NOMO-1 treated with dmso at 0.1 percent for 144 hours (cell line): Measurements from ENCODE around the gene GRB7.
"Not testable (repeated sequence)": the region's sequence is repeated elsewhere in the genome, so short reads cannot be mapped to it uniquely, and the experiment has no call there.

ENCODE experiments used
- DNase-seq: peaks from one replicate; lab custom pipeline; 2025; ENCODE audit not compliant: unreplicated experiment; lab: John Stamatoyannopoulos, UW

GRB7 gene

DNA sequence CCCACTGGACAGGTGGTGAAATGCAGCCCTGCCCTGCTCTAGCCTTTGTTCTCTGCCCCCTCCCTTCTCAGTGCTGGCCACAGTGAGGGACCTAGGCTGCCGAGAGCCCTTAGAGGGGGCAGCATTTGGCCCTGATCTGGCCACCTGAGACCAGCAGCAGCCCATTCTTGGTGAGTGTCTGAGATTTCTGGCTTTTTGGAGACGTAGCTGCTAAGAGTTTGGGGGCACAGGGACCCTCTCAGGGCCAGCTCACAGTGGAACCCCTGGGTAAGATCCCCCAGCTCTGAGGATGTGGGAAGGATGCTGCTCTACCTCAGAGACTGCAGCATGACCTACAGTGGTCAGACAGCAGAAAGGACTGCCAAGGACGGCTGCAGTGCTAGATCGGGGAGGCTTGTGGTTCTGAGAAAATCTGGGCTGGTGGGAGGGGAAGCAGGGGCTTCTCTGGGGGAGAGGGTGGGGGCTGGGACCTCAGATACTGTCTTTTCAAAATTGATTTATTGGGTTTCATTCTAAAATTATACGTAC is 13.3 kb downstream of the GRB7 start:
- no peak for DNase-seq

DNA sequence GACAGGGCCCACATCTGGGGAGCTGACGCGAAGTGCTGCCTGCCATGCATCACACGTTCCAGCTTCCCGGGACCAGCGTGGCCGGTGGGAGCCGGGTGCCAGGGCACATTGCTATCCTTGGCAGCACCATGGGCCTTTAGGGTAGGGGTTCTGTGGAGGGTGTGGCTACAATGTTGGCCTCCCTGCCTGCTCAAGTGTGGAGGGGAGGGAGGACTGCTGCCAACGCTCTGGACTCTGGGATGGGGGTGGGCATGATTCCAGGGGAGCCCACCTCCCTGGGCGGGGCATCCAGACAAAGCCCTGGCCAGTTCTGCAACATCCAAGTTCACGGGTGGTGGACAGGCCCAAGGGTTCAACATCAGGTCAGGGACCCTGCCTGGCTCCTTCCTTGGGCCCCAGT is 13.9 kb downstream of the GRB7 start:
- no peak for DNase-seq

DNA sequence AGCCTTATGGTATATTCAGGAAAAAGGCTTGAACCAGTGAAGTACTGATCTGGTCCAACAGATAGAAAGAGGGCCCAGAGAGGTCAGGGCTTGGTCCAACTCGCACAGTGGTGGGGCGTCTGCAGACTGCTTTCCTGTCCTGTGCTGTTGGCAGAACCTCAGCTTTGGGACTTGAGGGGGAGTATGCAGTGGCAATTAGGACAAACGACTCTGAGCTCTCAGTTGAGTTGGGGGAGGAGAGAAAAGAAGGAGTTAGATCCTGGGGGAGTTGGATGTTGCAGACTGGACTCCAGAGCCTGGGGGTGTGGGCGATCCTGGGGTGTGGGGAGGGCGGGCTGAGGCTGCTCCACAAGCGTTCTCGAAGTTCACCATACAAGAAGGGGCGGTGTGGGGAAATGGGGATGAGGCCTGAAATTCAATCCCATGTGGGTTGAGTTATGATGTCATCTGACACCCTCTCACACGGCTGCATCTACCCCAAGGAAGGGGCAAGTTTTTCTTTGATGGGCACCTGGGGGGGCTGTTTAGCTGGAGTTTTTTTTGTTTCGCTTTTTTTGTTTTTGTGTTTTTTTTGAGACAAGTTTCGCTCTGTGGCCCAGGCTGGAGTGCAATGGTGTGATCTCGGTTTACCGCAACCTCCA is 14.6 kb downstream of the GRB7 start:
- DNase-seq: no peak

DNA sequence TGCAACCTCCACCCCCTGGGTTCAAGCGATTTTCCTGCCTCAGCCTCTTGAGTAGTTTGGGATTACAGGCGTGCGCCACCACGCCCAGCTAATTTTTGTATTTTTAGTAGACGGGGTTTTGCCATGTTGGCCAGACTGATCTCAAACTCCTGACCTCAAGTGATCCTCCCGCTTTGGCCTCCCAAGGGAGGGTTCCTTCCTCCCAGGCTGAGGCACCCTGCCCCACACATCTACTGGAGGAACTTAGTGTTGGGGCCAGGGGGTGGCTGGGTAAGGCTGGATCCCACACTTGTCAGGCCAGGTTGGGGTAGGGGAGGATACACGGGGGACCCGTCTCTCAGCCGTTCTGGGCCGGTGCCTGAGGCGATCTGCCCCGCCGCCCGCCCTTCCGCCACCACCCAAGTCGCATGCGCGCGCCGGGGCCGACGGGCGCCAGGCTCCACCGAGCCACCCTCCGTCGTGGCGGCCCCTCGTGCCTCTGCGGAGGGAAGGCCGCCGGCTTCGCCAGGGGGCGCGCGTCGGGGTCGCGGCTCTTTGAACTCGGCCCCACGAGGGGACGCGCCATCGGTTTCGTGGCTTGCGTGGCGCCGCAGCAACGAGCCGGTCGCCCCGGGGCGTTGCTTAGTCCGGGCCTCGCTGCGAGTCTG is 15.9 kb downstream of the GRB7 start:
- no peak for DNase-seq

DNA sequence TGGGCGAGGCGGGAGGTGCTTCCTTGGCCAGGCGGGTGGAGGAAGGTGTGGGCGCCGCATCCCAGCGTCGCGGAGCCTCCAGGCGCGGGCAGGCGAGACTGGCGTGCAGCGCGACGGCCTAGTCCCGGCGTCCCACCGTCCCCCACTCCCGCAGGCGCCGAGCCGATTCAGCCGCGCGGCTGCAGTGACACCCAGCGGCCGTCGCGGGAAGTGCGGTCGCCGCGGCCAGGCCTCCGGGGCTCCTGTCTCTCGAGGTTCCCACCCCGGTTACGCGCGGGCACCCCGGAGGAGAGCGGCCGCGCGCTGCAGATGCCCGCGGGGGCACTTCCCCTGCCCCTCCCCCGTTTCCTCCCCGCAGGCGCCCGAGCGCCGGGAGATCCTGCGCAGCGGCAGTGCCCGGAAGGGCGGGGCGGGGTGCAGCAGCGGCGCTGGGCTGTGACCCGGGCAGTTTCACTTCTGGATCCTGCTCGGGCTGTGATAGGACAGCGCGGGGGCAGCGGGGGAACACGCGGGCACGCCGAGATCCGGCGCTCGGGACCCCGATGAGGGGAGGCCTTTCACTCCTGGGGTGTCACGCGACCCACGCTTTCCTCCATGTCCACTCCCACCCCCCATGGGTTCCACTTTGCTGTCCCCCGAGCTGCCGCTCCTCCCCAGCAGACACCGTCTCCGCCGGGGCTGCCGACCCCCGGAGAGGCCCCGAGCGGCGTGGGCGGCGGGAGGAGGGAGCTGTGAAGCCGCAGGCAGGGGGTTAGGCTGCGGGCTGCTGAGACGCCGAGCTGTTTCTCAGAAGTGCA is 16.6 kb downstream of the GRB7 start:
- DNase-seq: peak; percentile 97

DNA sequence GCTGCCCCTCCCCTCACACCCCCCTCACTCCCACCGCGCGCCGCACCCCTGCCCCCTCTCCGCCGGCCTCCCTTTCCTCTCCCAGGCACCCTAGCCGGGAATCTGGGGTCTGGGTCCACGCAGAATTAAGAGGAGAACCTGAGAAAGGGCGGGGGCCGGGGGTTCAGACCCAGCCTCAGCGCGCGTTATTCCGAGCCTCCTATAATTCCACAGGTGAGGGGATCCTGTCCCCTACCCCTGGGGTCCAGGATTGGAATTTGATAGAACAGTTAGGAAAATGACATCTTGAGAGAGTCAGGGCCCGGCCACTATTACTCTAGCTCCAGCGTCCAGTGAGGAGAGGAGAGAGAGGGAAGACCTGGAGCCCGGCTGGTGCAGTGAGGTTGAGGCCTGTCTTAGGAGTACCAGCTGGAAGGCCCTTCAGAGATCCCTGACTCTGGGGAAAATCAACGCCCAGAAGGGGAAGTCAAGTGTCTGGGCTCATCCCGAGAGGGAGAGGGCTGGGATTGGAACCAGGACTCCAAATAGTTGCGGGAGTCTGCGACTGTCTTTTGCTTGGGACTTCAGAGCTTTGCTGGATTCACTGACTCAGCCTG is 17.3 kb downstream of the GRB7 start:
- DNase-seq: no peak

GRCh38 chr17:39755554-39756379 is 18.0 kb downstream of the GRB7 start:
- DNase-seq: no peak

DNA sequence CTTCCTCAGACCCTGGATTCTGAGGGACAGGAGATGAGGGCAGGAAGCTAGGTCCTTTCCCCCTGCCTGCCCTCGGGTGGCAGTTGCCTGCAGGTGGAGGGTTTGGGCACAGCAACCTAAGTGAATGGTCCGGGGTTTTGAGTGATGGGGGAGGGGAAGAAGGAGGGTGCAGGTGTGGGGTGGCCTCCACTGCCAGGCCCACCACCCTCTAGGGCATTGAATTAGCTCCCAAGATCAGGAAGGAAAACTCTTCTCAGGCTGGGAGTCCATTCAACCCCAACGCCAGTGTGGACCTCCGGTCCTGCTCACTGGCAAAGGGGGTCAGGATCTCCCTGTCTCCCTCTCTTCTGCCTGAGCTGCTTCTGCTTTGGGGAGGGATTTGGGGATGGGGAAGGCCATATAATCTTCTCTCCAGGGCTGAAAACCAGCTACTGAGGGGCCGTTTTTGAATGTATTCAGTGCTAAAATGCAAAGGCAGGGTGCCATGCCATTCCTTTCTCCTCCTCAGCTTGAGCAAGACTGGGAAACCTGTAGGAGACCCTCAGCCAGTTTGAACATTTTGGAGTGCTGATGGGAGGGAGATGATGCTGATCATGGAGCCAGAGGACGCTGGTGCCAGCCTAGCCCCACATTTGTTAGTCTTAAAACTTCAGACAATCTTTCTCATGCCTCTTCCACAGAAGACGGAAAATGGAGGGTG is 18.8 kb downstream of the GRB7 start:
- DNase-seq: no peak

DNA sequence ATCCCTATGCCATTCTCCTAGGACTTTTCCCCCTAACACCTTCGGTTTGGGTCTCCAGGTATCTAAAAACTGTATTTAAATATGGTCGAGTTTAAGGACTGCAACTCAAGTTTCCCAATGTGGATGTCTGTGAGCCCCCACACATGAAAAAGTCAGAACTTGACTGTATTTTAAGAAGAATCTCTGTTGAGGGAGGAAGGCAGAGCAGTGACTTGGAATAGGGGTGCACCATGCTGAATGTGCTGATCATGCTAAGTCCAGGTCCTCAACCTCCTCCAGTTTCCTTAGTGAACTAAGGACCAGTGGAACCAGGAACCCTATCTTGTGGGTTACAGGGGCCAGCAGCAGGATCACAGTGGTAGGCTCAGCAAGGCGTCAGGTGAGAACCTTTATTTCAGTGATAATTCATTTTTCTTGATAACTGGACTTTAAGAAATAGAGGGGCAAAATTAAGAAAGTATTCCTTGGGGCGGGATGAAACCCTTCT is 19.5 kb downstream of the GRB7 start:
- no peak for DNase-seq

GRCh38 chr17:39757931-39758873 is 20.5 kb downstream of the GRB7 start:
- DNase-seq: no peak

- no peak for DNase-seq
Measured at GRCh38 chr17:39759204-39759603, 21.5 kb downstream of the GRB7 start.

DNA sequence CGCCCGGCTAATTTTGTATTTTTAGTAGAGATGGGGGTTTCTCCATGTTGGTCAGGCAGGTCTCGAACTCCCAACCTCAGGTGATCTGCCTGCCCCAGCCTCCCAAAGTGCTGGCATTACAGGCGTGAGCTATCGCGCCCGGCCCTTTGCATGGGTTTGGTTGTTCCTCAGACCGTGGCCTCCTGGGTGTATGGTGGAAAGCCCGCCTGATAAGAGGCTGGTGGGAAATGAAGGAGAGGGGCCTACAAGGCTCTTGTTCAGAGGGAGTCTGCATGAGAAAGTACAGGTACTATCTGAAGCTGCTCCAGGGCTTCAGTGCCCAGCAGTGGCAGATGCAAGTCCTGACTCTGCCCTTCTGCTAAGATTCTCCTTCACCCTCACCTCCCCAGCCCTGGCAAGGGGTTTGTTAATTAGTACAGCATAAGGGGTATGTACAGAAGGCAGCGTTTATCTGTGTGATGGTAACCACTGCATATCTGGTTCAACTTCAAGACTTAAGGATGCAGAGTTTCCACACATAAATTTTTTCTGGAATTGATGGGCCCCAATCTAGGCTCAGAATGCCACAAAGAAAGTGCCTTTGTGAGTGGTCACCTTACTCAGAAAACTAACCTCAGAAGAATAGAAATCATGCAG is 24.2 kb downstream of the GRB7 start:
- no peak for DNase-seq

GRCh38 chr17:39763051-39763820 is 25.5 kb downstream of the GRB7 start:
- no peak for DNase-seq

DNA sequence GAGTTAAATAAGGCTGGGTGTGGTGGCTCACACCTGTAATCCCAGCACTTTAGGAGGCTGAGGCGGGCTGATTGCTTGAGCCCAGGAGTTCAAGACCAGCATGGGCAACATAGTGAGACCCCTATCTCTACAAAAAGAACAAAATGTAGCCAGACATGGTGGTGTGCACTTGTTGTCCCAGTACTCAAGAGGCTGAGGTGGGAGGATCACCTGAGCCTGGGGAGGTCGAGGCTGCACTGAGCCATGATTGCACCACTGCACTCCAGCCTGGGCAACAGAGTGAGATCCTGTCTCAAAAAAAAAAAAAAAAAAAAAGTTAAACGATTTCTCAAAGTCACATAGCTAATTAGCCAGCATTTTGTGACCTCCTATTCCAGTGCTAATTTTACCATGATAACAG is 26.4 kb downstream of the GRB7 start:
- DNase-seq: not testable (repeated sequence)

DNA sequence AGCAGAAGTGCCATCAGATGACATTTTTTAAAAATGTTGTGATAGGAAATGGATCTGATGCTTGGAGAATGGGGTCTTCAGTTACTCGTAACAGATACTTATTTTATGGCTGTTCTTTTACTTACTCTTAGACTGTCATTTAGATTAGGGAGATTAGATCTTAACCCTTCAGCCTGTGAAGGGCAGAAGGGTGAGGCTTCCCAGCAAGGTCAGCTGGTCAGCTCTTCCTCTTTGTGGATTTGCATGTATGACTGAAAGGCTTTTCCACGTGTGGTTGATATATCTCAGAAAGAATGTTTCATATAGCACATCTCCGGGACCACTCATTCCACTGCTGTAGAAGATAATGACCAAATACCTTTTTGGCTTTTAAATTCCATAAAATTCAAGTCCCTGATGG is 27.4 kb downstream of the GRB7 start:
- DNase-seq: no peak

GRCh38 chr17:39765766-39766165 is 28.0 kb downstream of the GRB7 start:
- DNase-seq: no peak

DNA sequence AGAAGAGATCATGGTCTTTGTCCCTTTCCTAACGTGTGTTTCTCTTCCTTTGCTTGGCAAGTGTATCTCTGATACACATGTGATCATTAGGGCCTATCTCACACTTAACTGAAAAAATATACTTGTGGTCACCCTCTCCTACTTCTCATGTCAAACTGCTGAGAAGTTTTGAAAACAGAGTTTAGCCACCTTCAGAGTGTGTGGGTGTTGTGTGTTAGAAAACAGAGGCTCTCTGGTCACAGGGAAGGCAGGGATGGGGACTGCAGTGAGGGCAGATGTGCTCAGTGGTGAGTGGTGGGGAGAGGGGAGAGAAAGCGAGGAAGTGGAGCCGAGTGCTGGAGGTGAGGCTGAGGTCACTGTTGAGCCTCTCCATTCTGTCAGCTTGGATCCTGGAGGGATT is 29.4 kb downstream of the GRB7 start:
- DNase-seq: no peak
